PC-9 (cell line): ENCODE data around the gene PARP8.

Experiments
- EZH2 ChIP-seq: fragments of 200-600 bp; sonication (generic); IDR thresholded peaks from 2 replicates; pipeline ENCODE4 v1.8.0; 2017; ENCODE audit warnings: antibody characterized with exemption, low read depth
- TF ChIP-seq, protein P1 (sequence below): fragments of 200-600 bp; sonication (generic); conservative IDR thresholded peaks from 2 replicates; pipeline ENCODE4 v1.6.1; 2017; ENCODE audit warnings: mixed run types, antibody characterized with exemption, mild to moderate bottlenecking, moderate library complexity

DNA sequence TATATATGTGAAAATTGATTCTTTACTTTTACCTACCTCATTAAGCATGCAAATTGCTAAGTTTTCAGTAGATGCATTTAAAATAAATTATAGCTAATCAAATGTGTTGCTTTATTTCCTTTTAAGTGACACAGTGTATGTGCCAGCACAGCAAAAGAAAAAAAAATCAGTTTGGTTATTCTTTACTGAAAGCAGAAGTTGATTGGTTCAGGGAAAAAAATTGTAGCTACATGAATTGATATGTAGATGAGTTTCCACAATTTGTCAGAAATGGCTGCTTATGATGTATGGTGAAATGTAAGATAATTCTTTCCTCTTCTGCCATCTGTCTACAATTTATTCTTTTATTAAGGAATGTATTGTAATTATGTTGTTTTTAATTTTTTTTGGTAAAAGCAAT, 57.8 kb downstream of the PARP8 start:
- TF ChIP-seq, protein P1, sequence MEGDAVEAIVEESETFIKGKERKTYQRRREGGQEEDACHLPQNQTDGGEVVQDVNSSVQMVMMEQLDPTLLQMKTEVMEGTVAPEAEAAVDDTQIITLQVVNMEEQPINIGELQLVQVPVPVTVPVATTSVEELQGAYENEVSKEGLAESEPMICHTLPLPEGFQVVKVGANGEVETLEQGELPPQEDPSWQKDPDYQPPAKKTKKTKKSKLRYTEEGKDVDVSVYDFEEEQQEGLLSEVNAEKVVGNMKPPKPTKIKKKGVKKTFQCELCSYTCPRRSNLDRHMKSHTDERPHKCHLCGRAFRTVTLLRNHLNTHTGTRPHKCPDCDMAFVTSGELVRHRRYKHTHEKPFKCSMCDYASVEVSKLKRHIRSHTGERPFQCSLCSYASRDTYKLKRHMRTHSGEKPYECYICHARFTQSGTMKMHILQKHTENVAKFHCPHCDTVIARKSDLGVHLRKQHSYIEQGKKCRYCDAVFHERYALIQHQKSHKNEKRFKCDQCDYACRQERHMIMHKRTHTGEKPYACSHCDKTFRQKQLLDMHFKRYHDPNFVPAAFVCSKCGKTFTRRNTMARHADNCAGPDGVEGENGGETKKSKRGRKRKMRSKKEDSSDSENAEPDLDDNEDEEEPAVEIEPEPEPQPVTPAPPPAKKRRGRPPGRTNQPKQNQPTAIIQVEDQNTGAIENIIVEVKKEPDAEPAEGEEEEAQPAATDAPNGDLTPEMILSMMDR: no peak
- no peak for TF ChIP-seq EZH2
